ENCODE measurements around the gene C22orf31.
"Not testable (repeated sequence)": the region's sequence is repeated elsewhere in the genome, so short reads cannot be mapped to it uniquely, and the experiment has no call there.

Gene C22orf31

GRCh38 chr22:29043906-29044575 is 17.6 kb downstream of the C22orf31 start:
- H3K27me3 ChIP-seq (ENCODE audit: insufficient read depth, insufficient read length): no peaks in the 10 kb centered on the region
- no peak overlapping the region for H3K9ac ChIP-seq (ENCODE audit: insufficient read length, low read depth)
- no peaks in the 10 kb centered on the region for H3K9me3 ChIP-seq (ENCODE audit: insufficient read depth, low read length)
- DNase-seq (ENCODE audit: low read depth, low spot score): no peak
- no peak overlapping the region for H3K4me3 ChIP-seq (ENCODE audit: insufficient read length, low read depth)
- TF ChIP-seq ZNF274 (IDR thresholded peaks at IDR 0.05; ENCODE audit: low read depth, low read length): no peak
- TF ChIP-seq YY1 (IDR thresholded peaks at IDR 0.05; ENCODE audit: insufficient read depth, insufficient read length): no peak
- no peak for TF ChIP-seq SUZ12 (IDR thresholded peaks at IDR 0.05; ENCODE audit: extremely low read depth, insufficient read depth, insufficient read length)
- peaks cover 52% of the 10 kb centered on the region for H3K36me3 ChIP-seq (ENCODE audit: insufficient read depth, insufficient read length, low read length)
- no peaks in the 10 kb centered on the region for H3K4me1 ChIP-seq (ENCODE audit: insufficient read depth, insufficient read length)

GRCh38 chr22:29041408-29041807 is 20.2 kb downstream of the C22orf31 start:
- TF ChIP-seq SUZ12 (IDR thresholded peaks at IDR 0.05; ENCODE audit: extremely low read depth, insufficient read depth, insufficient read length): no peak
- no peak for TF ChIP-seq ZNF274 (IDR thresholded peaks at IDR 0.05; ENCODE audit: low read depth, low read length)
- no peak for TF ChIP-seq YY1 (IDR thresholded peaks at IDR 0.05; ENCODE audit: insufficient read depth, insufficient read length)
- Histone ChIP-seq H3K9me3 (ENCODE audit: insufficient read depth, low read length) (no peaks in the 10 kb centered on the region), H3K36me3 (ENCODE audit: insufficient read depth, insufficient read length, low read length) (peaks cover 26% of the 10 kb centered on the region), H3K4me3 (ENCODE audit: insufficient read length, low read depth) (no peak overlapping the region), H3K4me1 (ENCODE audit: insufficient read depth, insufficient read length) (no peaks in the 10 kb centered on the region), H3K9ac (ENCODE audit: insufficient read length, low read depth) (peak overlapping the region; percentile 28), H3K27me3 (ENCODE audit: insufficient read depth, insufficient read length) (no peaks in the 10 kb centered on the region)
- no peak for DNase-seq (ENCODE audit: low read depth, low spot score)

GRCh38 chr22:29040385-29041275 is 21.0 kb downstream of the C22orf31 start:
- Histone ChIP-seq H3K4me1 (ENCODE audit: insufficient read depth, insufficient read length) (no peaks in the 10 kb centered on the region), H3K36me3 (ENCODE audit: insufficient read depth, insufficient read length, low read length) (peaks cover 18% of the 10 kb centered on the region), H3K9me3 (ENCODE audit: insufficient read depth, low read length) (no peaks in the 10 kb centered on the region), H3K9ac (ENCODE audit: insufficient read length, low read depth) (peak overlapping the region; percentile 28), H3K4me3 (ENCODE audit: insufficient read length, low read depth) (no peak overlapping the region), H3K27me3 (ENCODE audit: insufficient read depth, insufficient read length) (no peaks in the 10 kb centered on the region)
- TF ChIP-seq ZNF274 (IDR thresholded peaks at IDR 0.05; ENCODE audit: low read depth, low read length) (no peak), SUZ12 (IDR thresholded peaks at IDR 0.05; ENCODE audit: extremely low read depth, insufficient read depth, insufficient read length) (no peak), YY1 (IDR thresholded peaks at IDR 0.05; ENCODE audit: insufficient read depth, insufficient read length) (no peak)
- peak; percentile 57 for DNase-seq (ENCODE audit: low read depth, low spot score)

- H3K4me3 ChIP-seq (ENCODE audit: insufficient read length, low read depth); H3K9me3 ChIP-seq (ENCODE audit: insufficient read depth, low read length); H3K9ac ChIP-seq (ENCODE audit: insufficient read length, low read depth); H3K4me1 ChIP-seq (ENCODE audit: insufficient read depth, insufficient read length); DNase-seq (ENCODE audit: low read depth, low spot score); H3K27me3 ChIP-seq (ENCODE audit: insufficient read depth, insufficient read length): not testable (repeated sequence)
- H3K36me3 ChIP-seq (ENCODE audit: insufficient read depth, insufficient read length, low read length): peaks cover 17% of the 10 kb centered on the region
These were observed 21.9 kb downstream of the C22orf31 start for GRCh38 chr22:29039684-29040083.

GRCh38 chr22:29039148-29039547 is 22.5 kb downstream of the C22orf31 start:
- Histone ChIP-seq H3K27me3 (ENCODE audit: insufficient read depth, insufficient read length) (no peaks in the 10 kb centered on the region), H3K4me3 (ENCODE audit: insufficient read length, low read depth) (no peak overlapping the region), H3K9ac (ENCODE audit: insufficient read length, low read depth) (no peak overlapping the region), H3K36me3 (ENCODE audit: insufficient read depth, insufficient read length, low read length) (peaks cover 11% of the 10 kb centered on the region), H3K9me3 (ENCODE audit: insufficient read depth, low read length) (no peaks in the 10 kb centered on the region), H3K4me1 (ENCODE audit: insufficient read depth, insufficient read length) (no peaks in the 10 kb centered on the region)
- DNase-seq (ENCODE audit: low read depth, low spot score): no peak
- TF ChIP-seq YY1 (IDR thresholded peaks at IDR 0.05; ENCODE audit: insufficient read depth, insufficient read length): no peak
- no peak for TF ChIP-seq ZNF274 (IDR thresholded peaks at IDR 0.05; ENCODE audit: low read depth, low read length)
- no peak for TF ChIP-seq SUZ12 (IDR thresholded peaks at IDR 0.05; ENCODE audit: extremely low read depth, insufficient read depth, insufficient read length)

DNA sequence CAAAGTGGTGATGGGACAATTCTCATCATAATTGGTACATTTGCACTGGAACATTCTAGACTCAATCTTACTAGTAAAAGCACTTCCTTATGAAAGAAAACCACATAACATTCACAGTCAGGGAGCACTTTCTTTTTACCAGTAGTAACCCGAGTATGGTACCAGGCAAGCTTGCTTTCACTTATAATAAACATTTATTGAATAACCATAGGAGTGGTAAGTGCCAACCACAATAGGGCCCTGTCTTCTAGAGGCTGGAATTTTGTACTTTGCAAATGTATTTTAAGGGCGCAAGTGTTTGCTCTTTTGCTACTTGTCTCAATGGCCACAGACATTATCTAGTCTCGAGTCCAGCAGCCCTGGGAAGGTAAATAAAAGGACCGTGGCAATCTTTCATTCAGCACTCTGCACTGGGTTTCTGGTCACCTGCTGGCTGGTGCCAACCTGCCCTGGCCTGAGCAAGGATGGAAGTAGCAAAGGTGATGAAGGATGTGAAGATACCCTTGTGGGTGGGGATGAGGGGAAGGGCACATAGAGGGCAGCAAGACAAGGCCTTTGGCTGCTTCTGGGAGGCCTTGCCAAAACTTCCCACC is 24.2 kb downstream of the C22orf31 start:
- no peaks in the 10 kb centered on the region for H3K27me3 ChIP-seq (ENCODE audit: insufficient read depth, insufficient read length)
- no peaks in the 10 kb centered on the region for H3K36me3 ChIP-seq (ENCODE audit: insufficient read depth, insufficient read length, low read length)
- no peak overlapping the region for H3K9ac ChIP-seq (ENCODE audit: insufficient read length, low read depth)
- peaks cover 3% of the 10 kb centered on the region for H3K4me1 ChIP-seq (ENCODE audit: insufficient read depth, insufficient read length)
- no peak for DNase-seq (ENCODE audit: low read depth, low spot score)
- no peak overlapping the region for H3K4me3 ChIP-seq (ENCODE audit: insufficient read length, low read depth)
- TF ChIP-seq SUZ12 (IDR thresholded peaks at IDR 0.05; ENCODE audit: extremely low read depth, insufficient read depth, insufficient read length) (no peak), ZNF274 (IDR thresholded peaks at IDR 0.05; ENCODE audit: low read depth, low read length) (no peak), YY1 (IDR thresholded peaks at IDR 0.05; ENCODE audit: insufficient read depth, insufficient read length) (no peak)
- H3K9me3 ChIP-seq (ENCODE audit: insufficient read depth, low read length): no peaks in the 10 kb centered on the region

DNA sequence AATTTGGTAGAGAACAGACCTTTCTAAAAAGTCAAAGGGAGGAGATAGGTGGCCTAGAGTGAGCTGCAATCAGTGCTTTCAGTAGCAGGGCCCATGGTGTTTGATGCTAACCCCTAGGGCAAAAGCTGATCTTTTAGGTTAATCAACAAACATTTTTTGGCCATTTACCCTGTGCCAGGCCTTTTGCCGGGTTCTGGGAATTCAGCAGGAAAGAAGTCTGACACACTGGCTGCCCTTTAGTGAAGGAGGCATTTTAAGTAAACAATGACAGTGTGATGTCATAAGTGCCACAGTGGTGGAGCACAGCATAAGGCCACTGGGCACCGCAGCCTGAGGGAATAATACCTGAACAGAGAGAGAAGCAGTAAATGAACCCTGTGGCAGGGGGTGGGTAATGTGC is 29.0 kb downstream of the C22orf31 start:
- no peak for TF ChIP-seq SUZ12 (IDR thresholded peaks at IDR 0.05; ENCODE audit: extremely low read depth, insufficient read depth, insufficient read length)
- no peak for TF ChIP-seq YY1 (IDR thresholded peaks at IDR 0.05; ENCODE audit: insufficient read depth, insufficient read length)
- no peak for TF ChIP-seq ZNF274 (IDR thresholded peaks at IDR 0.05; ENCODE audit: low read depth, low read length)
- H3K4me3 ChIP-seq (ENCODE audit: insufficient read length, low read depth): no peak overlapping the region
- H3K9ac ChIP-seq (ENCODE audit: insufficient read length, low read depth): no peak overlapping the region
- H3K4me1 ChIP-seq (ENCODE audit: insufficient read depth, insufficient read length): peaks cover 9% of the 10 kb centered on the region
- H3K9me3 ChIP-seq (ENCODE audit: insufficient read depth, low read length): no peaks in the 10 kb centered on the region
- no peaks in the 10 kb centered on the region for H3K27me3 ChIP-seq (ENCODE audit: insufficient read depth, insufficient read length)
- no peaks in the 10 kb centered on the region for H3K36me3 ChIP-seq (ENCODE audit: insufficient read depth, insufficient read length, low read length)
- DNase-seq (ENCODE audit: low read depth, low spot score): no peak

All from NT2/D1 (cell line).